Hematopoietic multipotent progenitor cell treated with erythropoietin and hydrocortisone succinate and interleukin-3 and kit ligand, for 8 days (in vitro differentiated cells): ENCODE measurements around the gene MICAL3.
"Not testable (repeated sequence)": the region's sequence is repeated elsewhere in the genome, so short reads cannot be mapped to it uniquely, and the experiment has no call there.

Experiments used
- DNase-seq: peaks from one replicate; pipeline ENCODE4 v3.0.0-alpha.2; 2015

MICAL3 gene

GRCh38 chr22:17951315-17951714, 73.0 kb downstream of the MICAL3 start:
- no peak for DNase-seq

- no peak for DNase-seq
These were observed 73.6 kb downstream of the MICAL3 start for GRCh38 chr22:17950651-17951214.

- DNase-seq = no peak
These were observed 74.5 kb downstream of the MICAL3 start for GRCh38 chr22:17949642-17950473.

- no peak for DNase-seq
These were observed 76.3 kb downstream of the MICAL3 start for GRCh38 chr22:17948101-17948500.

GRCh38 chr22:17946662-17947367, 77.5 kb downstream of the MICAL3 start:
- DNase-seq = no peak

- no peak for DNase-seq
These were observed 78.3 kb downstream of the MICAL3 start for GRCh38 chr22:17945888-17946648.

- DNase-seq = no peak
These were observed 79.0 kb downstream of the MICAL3 start for GRCh38 chr22:17945156-17945887.

- no peak for DNase-seq
These were observed 80.1 kb downstream of the MICAL3 start for GRCh38 chr22:17944256-17944655.

- DNase-seq = no peak
These were observed 80.7 kb downstream of the MICAL3 start for GRCh38 chr22:17943533-17944249.

- DNase-seq = no peak
These were observed 81.6 kb downstream of the MICAL3 start for GRCh38 chr22:17942721-17943120.

- DNase-seq = no peak
These were observed 82.6 kb downstream of the MICAL3 start for GRCh38 chr22:17941471-17942406.

- no peak for DNase-seq
These were observed 84.8 kb downstream of the MICAL3 start for GRCh38 chr22:17939579-17939978.

GRCh38 chr22:17939011-17939410, 85.3 kb downstream of the MICAL3 start:
- no peak for DNase-seq

GRCh38 chr22:17938484-17938924, 85.9 kb downstream of the MICAL3 start:
- DNase-seq = no peak

- DNase-seq = not testable (repeated sequence)
These were observed 91.9 kb downstream of the MICAL3 start for GRCh38 chr22:17932457-17932856.

- peak; percentile 37 for DNase-seq
These were observed 92.9 kb downstream of the MICAL3 start for GRCh38 chr22:17931400-17931825.

GRCh38 chr22:17930455-17931313, 93.7 kb downstream of the MICAL3 start:
- DNase-seq = no peak

GRCh38 chr22:17929909-17930308, 94.5 kb downstream of the MICAL3 start:
- no peak for DNase-seq

GRCh38 chr22:17928391-17928790, 96.0 kb downstream of the MICAL3 start:
- DNase-seq = no peak
